ENCODE results near the gene RMND5A. TPM values are rescaled to one million over a fixed set of nuclear protein-coding genes. Genes with fewer than 3 reads are reported as not detected.

The RMND5A gene
- total and polyA plus RNA-seq, 2 donors from 2014 or later: 13.9 to 33.6 TPM

- H3K4me3 ChIP-seq (ENCODE audit: low read length in 3 of 3): no peak overlapping the region
- FAIRE-seq (no peak), DNase-seq (peak in 3 of 5 donors; percentile 31 to 60 (median 51))
- intact Hi-C loops (cut with DNase I): no loop called here
- no peak overlapping the region for H3K27ac ChIP-seq (ENCODE audit: low read depth in 2 of 2, low read length in 2 of 2)
- no peak overlapping the region for H3K9ac ChIP-seq (ENCODE audit: low read length in 3 of 3)
- TF ChIP-seq CTCF (IDR thresholded peaks at IDR 0.05; ENCODE audit: borderline replicate concordance, extremely low read depth, insufficient read depth): peak; percentile 44
- peaks cover 0 to 16% (median 14%) of the 10 kb centered on the region in 3 donors for H3K36me3 ChIP-seq (ENCODE audit: control insufficient read depth in 2 of 3, insufficient read depth in 3 of 3, low read length in 3 of 3)
- H3K27me3 ChIP-seq (ENCODE audit: control insufficient read depth, insufficient read depth, low read length): no peaks in the 10 kb centered on the region
- no peaks in the 10 kb centered on the region for H3K4me1 ChIP-seq (ENCODE audit: control insufficient read depth in 2 of 3, insufficient read depth in 2 of 3, low read depth in 1 of 3, low read length in 3 of 3)
- H3K9me3 ChIP-seq (ENCODE audit: control insufficient read depth in 2 of 3, insufficient read depth in 1 of 3, low read length in 3 of 3): no peaks in the 10 kb centered on the region
Observed at GRCh38 chr2:86764661-86765309, 44.7 kb downstream of the RMND5A start.

- Histone ChIP-seq H3K27me3 (ENCODE audit: control insufficient read depth, insufficient read depth, low read length) (no peaks in the 10 kb centered on the region), H3K4me3 (ENCODE audit: low read length in 3 of 3) (no peak overlapping the region), H3K4me1 (ENCODE audit: control insufficient read depth in 2 of 3, insufficient read depth in 2 of 3, low read depth in 1 of 3, low read length in 3 of 3) (no peaks in the 10 kb centered on the region), H3K27ac (ENCODE audit: low read depth in 2 of 2, low read length in 2 of 2) (no peak overlapping the region), H3K9me3 (ENCODE audit: control insufficient read depth in 2 of 3, insufficient read depth in 1 of 3, low read length in 3 of 3) (no peaks in the 10 kb centered on the region), H3K36me3 (ENCODE audit: control insufficient read depth in 2 of 3, insufficient read depth in 3 of 3, low read length in 3 of 3) (peaks cover 0 to 17% (median 16%) of the 10 kb centered on the region in 3 donors), H3K9ac (ENCODE audit: low read length in 3 of 3) (no peak overlapping the region)
- FAIRE-seq (no peak), DNase-seq (no peak)
- intact Hi-C loops (cut with DNase I): no loop called here
- TF ChIP-seq CTCF (IDR thresholded peaks at IDR 0.05; ENCODE audit: borderline replicate concordance, extremely low read depth, insufficient read depth): no peak
Observed at GRCh38 chr2:86765310-86765695, 45.2 kb downstream of the RMND5A start.

- Histone ChIP-seq H3K4me3 (ENCODE audit: low read length in 3 of 3) (no peak overlapping the region), H3K36me3 (ENCODE audit: control insufficient read depth in 2 of 3, insufficient read depth in 3 of 3, low read length in 3 of 3) (peaks cover 0 to 34% (median 34%) of the 10 kb centered on the region in 3 donors), H3K27ac (ENCODE audit: low read depth in 2 of 2, low read length in 2 of 2) (no peak overlapping the region), H3K4me1 (ENCODE audit: control insufficient read depth in 2 of 3, insufficient read depth in 2 of 3, low read depth in 1 of 3, low read length in 3 of 3) (no peaks in the 10 kb centered on the region), H3K9ac (ENCODE audit: low read length in 3 of 3) (no peak overlapping the region), H3K9me3 (ENCODE audit: control insufficient read depth in 2 of 3, insufficient read depth in 1 of 3, low read length in 3 of 3) (no peaks in the 10 kb centered on the region), H3K27me3 (ENCODE audit: control insufficient read depth, insufficient read depth, low read length) (no peaks in the 10 kb centered on the region)
- intact Hi-C loops (cut with DNase I): no loop called here
- TF ChIP-seq CTCF (IDR thresholded peaks at IDR 0.05; ENCODE audit: borderline replicate concordance, extremely low read depth, insufficient read depth): no peak
- no peak for FAIRE-seq
- DNase-seq: no peak
Observed at GRCh38 chr2:86768189-86768949, 48.3 kb downstream of the RMND5A start.
